Suprapubic skin (tissue), 4 donors: ENCODE measurements around the gene COX10. TPM values are rescaled to one million over a fixed set of nuclear protein-coding genes. Genes with fewer than 3 reads are reported as not detected.

Experiments used
- DNase-seq, 2 donors: peaks; one replicate each; pipeline ENCODE4 v3.0.0-alpha.2; 2019; ENCODE audit warnings: low spot score in 2 of 2
- H3K27ac ChIP-seq: fragments of 200-600 bp; sonication (generic); one replicate; pipeline ENCODE4 v1.5.1; 2019
- H3K27me3 ChIP-seq: fragments of 200-600 bp; sonication (generic); one replicate; pipeline ENCODE4 v1.5.1; 2019
- H3K36me3 ChIP-seq: fragments of 200-600 bp; sonication (generic); one replicate; pipeline ENCODE4 v1.5.1; 2019
- H3K4me1 ChIP-seq: fragments of 200-600 bp; sonication (generic); one replicate; pipeline ENCODE4 v1.5.1; 2019
- H3K4me3 ChIP-seq: fragments of 200-600 bp; sonication (generic); one replicate; pipeline ENCODE4 v1.5.1; 2019; ENCODE audit warnings: mild to moderate bottlenecking
- H3K9me3 ChIP-seq: fragments of 200-600 bp; sonication (generic); one replicate; pipeline ENCODE4 v1.5.1; 2019
- CTCF ChIP-seq, 2 donors: fragments of 200-600 bp in 1 of 2; fragments of 450-650 bp in 1 of 2; sonication (generic) in 1 of 2; IDR thresholded peaks; one replicate each; pipeline ENCODE4 v1.5.1; 2016 to 2019; ENCODE audit warnings: antibody characterized with exemption in 2 of 2, mild to moderate bottlenecking in 1 of 2, moderate library complexity in 1 of 2
- EP300 ChIP-seq: sonication (generic); formaldehyde crosslinking; IDR thresholded peaks from one replicate; pipeline ENCODE4 v1.6.1; 2017; ENCODE audit warnings: antibody characterized with exemption
- POLR2A ChIP-seq, 2 donors: fragments of 450-650 bp; IDR thresholded peaks; one replicate each; pipeline ENCODE4 v1.6.1; 2017; ENCODE audit warnings: antibody characterized with exemption in 2 of 2, mild to moderate bottlenecking in 2 of 2, moderate library complexity in 2 of 2
- POLR2AphosphoS5 ChIP-seq, 3 donors: sonication (generic); formaldehyde crosslinking; IDR thresholded peaks; one replicate each; pipeline ENCODE4 v1.6.1; 2017; ENCODE audit warnings: antibody characterized with exemption in 3 of 3
- WGBS: methylation state at CpG from one replicate; pipeline ENCODE4 v1.1.5; 2018; 5-methylcytosine and 5-hydroxymethylcytosine counted together
- total RNA-seq, 4 donors: library from RNA; depleted of rRNA; stranded (reverse); fragments of >200 nt; gene quantifications; one replicate each; pipeline ENCODE4 v1.1.0, GENCODE V29; 2016

Gene COX10
- total RNA-seq, 4 donors from 2014 or later: 26.5 to 35.9 (median 32.1) TPM

- TF ChIP-seq POLR2A (IDR thresholded peaks at IDR 0.05) (no peak), EP300 (no peak), POLR2AphosphoS5 (IDR thresholded peaks at IDR 0.05) (no peak), CTCF (IDR thresholded peaks at IDR 0.05) (no peak)
- no peaks in the 10 kb centered on the region for H3K36me3 ChIP-seq
- H3K27me3 ChIP-seq: no peaks in the 10 kb centered on the region
- H3K9me3 ChIP-seq: no peaks in the 10 kb centered on the region
- H3K27ac ChIP-seq: no peak overlapping the region
- 84% methylated on average over 1 of the region's 1 CpG for WGBS
- no peak for DNase-seq
- H3K4me3 ChIP-seq: no peak overlapping the region
- peaks cover 13% of the 10 kb centered on the region for H3K4me1 ChIP-seq
Observed at GRCh38 chr17:14060706-14061105, 8.6 kb upstream of the COX10 start.

DNA sequence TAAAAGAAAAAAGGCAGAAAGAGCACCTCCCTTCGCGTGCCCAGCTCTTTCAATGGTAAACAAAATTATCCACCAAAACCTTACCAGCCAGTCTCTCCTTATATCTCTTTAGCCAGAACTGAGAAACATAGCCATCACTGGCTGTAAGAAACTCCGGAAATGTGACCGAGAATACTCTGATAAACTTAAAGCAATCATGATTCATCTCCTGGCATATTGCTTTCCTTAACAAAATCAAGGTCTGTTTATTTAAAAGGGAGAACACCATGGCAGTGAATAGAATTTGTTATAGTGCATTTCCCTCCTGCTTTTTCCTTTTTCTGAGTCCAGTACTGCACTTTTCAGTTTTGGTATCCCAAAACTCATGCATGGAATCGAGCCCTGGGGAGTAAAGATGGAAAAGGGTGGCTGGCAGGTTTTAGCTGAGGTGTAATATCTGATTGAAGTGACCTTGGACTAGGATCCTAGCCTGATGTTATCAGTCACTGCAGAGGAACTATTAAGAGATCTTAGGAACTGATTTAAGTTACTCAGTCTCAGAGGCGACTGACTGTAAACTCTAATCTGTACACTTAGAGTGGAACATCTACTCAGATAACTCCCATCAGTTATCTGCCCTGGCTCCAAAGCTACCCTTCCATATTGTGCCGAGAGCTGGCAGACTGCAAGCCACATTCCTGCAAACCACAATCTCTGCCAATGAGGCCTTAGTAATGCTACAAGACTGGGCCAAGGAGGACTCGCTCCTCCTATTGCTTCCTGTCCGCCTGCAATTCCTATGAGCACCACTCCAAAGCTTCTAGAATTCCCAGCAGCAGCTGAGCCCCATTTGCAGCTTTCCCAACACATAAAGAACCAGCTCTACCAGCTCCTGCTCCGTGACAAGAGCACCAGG is 7.4 kb upstream of the COX10 start:
- no peak for DNase-seq
- 48% methylated on average over 10 of the region's 10 CpGs for WGBS
- peaks cover 13% of the 10 kb centered on the region for H3K4me1 ChIP-seq

GRCh38 chr17:14067347-14067746 is 2.0 kb upstream of the COX10 start:
- Histone ChIP-seq H3K4me3 (no peak overlapping the region), H3K27ac (no peak overlapping the region), H3K36me3 (no peaks in the 10 kb centered on the region), H3K4me1 (peaks cover 28% of the 10 kb centered on the region), H3K27me3 (no peaks in the 10 kb centered on the region), H3K9me3 (no peaks in the 10 kb centered on the region)
- no peak for TF ChIP-seq CTCF (IDR thresholded peaks at IDR 0.05)
- no peak for DNase-seq
- WGBS: 89% methylated on average over 1 of the region's 1 CpG

More for the DNA sequence above, 7.4 kb upstream of the COX10 start:
- Histone ChIP-seq H3K36me3 (no peaks in the 10 kb centered on the region), H3K27me3 (no peaks in the 10 kb centered on the region), H3K27ac (no peak overlapping the region), H3K4me3 (no peak overlapping the region), H3K9me3 (no peaks in the 10 kb centered on the region)
- TF ChIP-seq POLR2AphosphoS5 (IDR thresholded peaks at IDR 0.05) (no peak), POLR2A (IDR thresholded peaks at IDR 0.05) (no peak), EP300 (no peak), CTCF (IDR thresholded peaks at IDR 0.05) (no peak)

GRCh38 chr17:14068542-14069250 is 608 bp upstream of the COX10 start:
- peaks cover 25% of the 10 kb centered on the region for H3K4me1 ChIP-seq
- H3K36me3 ChIP-seq: no peaks in the 10 kb centered on the region
- peak overlapping the region; percentile 99 for H3K4me3 ChIP-seq
- peak overlapping the region; percentile 70 for H3K27ac ChIP-seq
- no peaks in the 10 kb centered on the region for H3K27me3 ChIP-seq
- TF ChIP-seq POLR2AphosphoS5 (IDR thresholded peaks at IDR 0.05): no peak
- TF ChIP-seq CTCF (IDR thresholded peaks at IDR 0.05): no peak
- TF ChIP-seq POLR2A (IDR thresholded peaks at IDR 0.05): no peak
- TF ChIP-seq EP300: no peak
- 25% methylated on average over 18 of the region's 25 CpGs for WGBS
- DNase-seq: no peak
- H3K9me3 ChIP-seq: no peaks in the 10 kb centered on the region

GRCh38 chr17:14070344-14070984 is 1.2 kb downstream of the COX10 start:
- H3K4me1 ChIP-seq: peaks cover 25% of the 10 kb centered on the region
- 72% methylated on average over 6 of the region's 6 CpGs for WGBS
- no peaks in the 10 kb centered on the region for H3K9me3 ChIP-seq
- peaks cover 4% of the 10 kb centered on the region for H3K36me3 ChIP-seq
- TF ChIP-seq POLR2AphosphoS5 (IDR thresholded peaks at IDR 0.05): no peak
- H3K27me3 ChIP-seq: no peaks in the 10 kb centered on the region
- H3K27ac ChIP-seq: no peak overlapping the region
- no peak for DNase-seq
- H3K4me3 ChIP-seq: peak overlapping the region; percentile 99
